ENCODE results near the gene USH2A.

GRCh38 chr1:215842905-215843304 lies 580.3 kb downstream of the USH2A start:
- TF ChIP-seq CTCF (IDR thresholded peaks at IDR 0.05), result no peak
- TF ChIP-seq POLR2A (IDR thresholded peaks at IDR 0.05), result no peak
